OCI-LY3 (cell line): ENCODE measurements around the gene PPP1R14B.

Experiments used
- CTCF ChIP-seq: fragments of 200-600, 300-600 bp; sonication (generic); IDR thresholded peaks from 2 replicates; pipeline ENCODE4 v1.5.1; 2014; ENCODE audit warnings: antibody characterized with exemption, low read length, low read depth
- EZH2phosphoT487 ChIP-seq: fragments of 200-600 bp; shearing (Covaris generic); IDR thresholded peaks from 2 replicates; pipeline ENCODE4 v1.6.1; 2018; ENCODE audit warnings: antibody characterized with exemption, mixed run types, low read depth

- TF ChIP-seq CTCF (no peak), EZH2phosphoT487 (no peak)
Measured at GRCh38 chr11:64251753-64252002, 4.9 kb upstream of the PPP1R14B start.
